Stimulated activated naive CD4-positive, alpha-beta T cell treated with Interleukin-2 at 50 U/mL for 16 hours (primary cell): Measurements from ENCODE around the gene POLD1.

Source experiments
- DNase-seq: peaks from one replicate; lab custom pipeline; 2025; lab: John Stamatoyannopoulos, UW

The POLD1 gene

GRCh38 chr19:50466706-50467039 lies 82.5 kb downstream of the POLD1 start:
- DNase-seq, result no peak

GRCh38 chr19:50467566-50467965 lies 83.4 kb downstream of the POLD1 start:
- no peak for DNase-seq
